Measurements from ENCODE around the gene PEF1. TPM values are rescaled to one million over a fixed set of nuclear protein-coding genes. Genes with fewer than 3 reads are reported as not detected.

Gene PEF1
- total RNA-seq, result 110 and 125 TPM in 2 replicates

DNA sequence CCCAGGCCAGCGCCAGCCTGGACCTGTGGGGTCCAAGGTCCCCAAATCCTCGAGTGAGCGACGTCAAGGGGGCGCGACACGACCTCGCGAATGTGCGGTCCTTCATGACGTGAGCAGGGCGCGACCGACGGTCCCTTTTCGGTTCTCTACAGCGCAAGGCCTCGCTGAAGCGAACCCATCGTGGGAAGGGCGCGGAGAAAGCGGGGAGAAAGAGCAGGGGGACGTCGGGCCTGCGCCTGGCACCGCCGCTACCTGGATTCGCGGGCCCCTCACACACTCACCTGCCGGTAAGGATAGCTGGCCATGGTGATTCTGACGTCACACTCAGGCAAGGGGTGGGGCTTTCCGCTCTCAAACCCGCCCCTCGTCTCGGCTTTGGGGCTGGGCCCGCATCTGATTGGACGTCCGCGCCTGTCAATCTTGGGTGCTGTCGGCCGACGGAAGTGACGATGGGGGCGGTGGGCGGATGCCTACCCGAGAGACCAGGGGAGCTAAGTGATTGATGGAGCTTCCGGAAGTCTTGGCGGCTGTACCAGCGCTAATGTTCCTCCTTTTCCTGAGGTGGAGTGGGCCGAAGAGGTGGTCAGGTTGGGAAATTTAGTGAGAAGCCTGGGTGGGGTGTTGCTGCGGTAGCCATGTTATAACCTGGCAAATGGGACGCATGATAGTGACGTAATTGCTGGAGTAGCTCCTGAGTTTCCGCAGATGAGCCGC, at the start of gene PEF1:
Gene PEF1 (minus strand): TSS at position 317 of the 714 bp plus-strand sequence. CDS start 12 bp downstream, at position 305.

DNA sequence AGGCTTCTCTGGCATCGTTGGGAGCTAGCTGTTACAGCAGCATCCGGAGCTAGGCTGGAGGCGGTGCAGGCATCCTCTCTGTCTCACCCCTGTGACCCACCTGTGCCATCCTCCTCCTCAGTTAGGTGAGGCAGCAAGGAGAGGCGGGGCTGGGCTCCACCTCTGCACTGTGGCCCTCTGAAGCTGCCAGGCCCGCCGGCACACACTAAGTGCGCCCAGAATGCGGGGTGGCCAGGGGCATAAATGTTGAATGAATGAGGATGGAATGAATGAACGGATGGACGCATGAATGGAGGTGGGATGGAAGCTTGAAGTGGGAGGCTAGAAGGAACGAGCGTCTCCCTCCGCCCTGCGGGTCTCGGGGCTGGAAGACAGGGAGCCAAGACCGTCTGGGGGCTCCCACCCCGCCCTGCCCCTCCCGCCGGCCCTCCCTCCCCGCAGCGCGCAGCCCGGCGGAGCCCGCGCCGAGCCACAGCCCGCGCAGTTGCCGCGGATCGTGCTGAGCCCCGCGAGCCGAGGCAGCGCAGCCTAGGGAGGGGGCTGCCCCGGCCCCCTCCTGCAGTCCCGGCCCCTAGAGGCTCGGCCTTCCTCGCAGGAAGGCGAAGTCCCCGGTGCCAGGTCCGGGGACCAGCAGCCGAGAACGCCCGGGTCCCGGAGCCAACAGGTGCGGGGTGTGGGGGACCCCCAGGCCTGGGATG, 27.3 kb downstream of the PEF1 start, which contains the start of gene HCRTR1:
Gene HCRTR1 (plus strand): TSS at position 472 of the 698 bp plus-strand sequence. CDS start 1,504 bp downstream, outside the sequence.

Other genes starting within 250 kb of the PEF1 start
- 6.2 and 6.5 TPM in 2 replicates for gene SERINC2, start 231.7 kb downstream of the PEF1 start, total RNA-seq
- gene TINAGL1, start 68.4 kb downstream of the PEF1 start, total RNA-seq, result 153 and 315 TPM in 2 replicates
- gene HCRTR1, start 27.2 kb downstream of the PEF1 start, total RNA-seq, result 0.86 and 5.3 TPM in 2 replicates
- gene COL16A1, start 59.1 kb upstream of the PEF1 start, total RNA-seq, result 0.26 and 0.87 TPM in 2 replicates
- gene ADGRB2, start 119.5 kb upstream of the PEF1 start, total RNA-seq, result 0.09 and 0.11 TPM in 2 replicates
- gene SPOCD1, start 171.1 kb upstream of the PEF1 start, total RNA-seq, result 0.86 and 2.1 TPM in 2 replicates